ENCODE data around the gene PCGF2. TPM values are rescaled to one million over a fixed set of nuclear protein-coding genes. Genes with fewer than 3 reads are reported as not detected.

The PCGF2 gene
- total and polyA plus RNA-seq, 9 of the 15 experiments (the other 6 are each of a cell fraction or from before 2014, with no cell fraction given): 1.3 to 33.4 (median 7.0) TPM

DNA sequence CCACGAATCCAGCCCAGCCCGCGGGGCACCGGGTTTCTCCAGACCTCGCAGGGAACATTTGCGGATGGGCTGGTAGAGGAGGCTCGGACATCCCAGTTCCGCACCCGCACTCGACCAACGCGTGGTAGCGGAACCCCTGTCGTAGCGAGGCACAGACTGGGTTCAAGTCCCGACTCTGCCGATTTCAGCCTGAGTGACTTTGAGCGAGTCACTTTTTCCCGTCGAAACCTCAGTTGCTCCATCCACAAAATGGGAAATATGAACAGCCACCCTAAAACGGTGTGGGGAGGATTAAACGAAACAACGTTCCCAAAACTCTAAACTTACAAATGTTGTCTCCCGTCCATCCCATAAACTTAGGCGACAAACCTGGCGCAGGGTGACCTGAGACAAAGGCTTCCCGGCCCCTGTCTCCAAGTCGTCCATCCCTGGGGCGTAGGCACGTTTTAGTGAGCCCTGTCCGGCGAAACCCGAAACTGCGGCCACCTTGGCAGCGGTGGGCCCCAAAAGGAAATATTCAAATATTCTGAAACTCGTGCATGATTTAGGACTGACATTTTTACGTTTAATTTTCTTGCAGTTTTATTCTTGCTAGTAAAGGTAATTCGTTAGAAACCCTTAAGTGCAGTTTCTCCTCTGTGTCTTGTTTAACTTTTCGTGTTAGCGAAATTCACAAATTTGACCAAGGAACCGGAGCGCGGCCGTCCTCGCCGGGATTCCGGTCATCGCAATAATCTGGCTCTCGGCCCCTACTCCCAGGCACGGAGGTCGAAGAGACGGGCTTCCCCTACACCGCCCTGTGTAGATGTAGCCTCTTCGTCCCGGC lies 45.0 kb downstream of the PCGF2 start (continued):
- TF ChIP-seq STAT5A (IDR thresholded peaks at IDR 0.05; ENCODE audit: borderline replicate concordance, low read length): no peak
- peak; percentile 49 for TF ChIP-seq CHD4 (IDR thresholded peaks at IDR 0.05; ENCODE audit: insufficient read depth, insufficient replicate concordance, low read depth, low read length, poor library complexity, severe bottlenecking)
- TF ChIP-seq KLF10 (CRISPR knock-in tag; IDR thresholded peaks at IDR 0.05): no peak
- no peak for TF ChIP-seq KDM2B (CRISPR knock-in tag; IDR thresholded peaks at IDR 0.05)
- TF ChIP-seq, protein P1, sequence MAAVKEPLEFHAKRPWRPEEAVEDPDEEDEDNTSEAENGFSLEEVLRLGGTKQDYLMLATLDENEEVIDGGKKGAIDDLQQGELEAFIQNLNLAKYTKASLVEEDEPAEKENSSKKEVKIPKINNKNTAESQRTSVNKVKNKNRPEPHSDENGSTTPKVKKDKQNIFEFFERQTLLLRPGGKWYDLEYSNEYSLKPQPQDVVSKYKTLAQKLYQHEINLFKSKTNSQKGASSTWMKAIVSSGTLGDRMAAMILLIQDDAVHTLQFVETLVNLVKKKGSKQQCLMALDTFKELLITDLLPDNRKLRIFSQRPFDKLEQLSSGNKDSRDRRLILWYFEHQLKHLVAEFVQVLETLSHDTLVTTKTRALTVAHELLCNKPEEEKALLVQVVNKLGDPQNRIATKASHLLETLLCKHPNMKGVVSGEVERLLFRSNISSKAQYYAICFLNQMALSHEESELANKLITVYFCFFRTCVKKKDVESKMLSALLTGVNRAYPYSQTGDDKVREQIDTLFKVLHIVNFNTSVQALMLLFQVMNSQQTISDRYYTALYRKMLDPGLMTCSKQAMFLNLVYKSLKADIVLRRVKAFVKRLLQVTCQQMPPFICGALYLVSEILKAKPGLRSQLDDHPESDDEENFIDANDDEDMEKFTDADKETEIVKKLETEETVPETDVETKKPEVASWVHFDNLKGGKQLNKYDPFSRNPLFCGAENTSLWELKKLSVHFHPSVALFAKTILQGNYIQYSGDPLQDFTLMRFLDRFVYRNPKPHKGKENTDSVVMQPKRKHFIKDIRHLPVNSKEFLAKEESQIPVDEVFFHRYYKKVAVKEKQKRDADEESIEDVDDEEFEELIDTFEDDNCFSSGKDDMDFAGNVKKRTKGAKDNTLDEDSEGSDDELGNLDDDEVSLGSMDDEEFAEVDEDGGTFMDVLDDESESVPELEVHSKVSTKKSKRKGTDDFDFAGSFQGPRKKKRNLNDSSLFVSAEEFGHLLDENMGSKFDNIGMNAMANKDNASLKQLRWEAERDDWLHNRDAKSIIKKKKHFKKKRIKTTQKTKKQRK (IDR thresholded peaks at IDR 0.05; ENCODE audit: borderline replicate concordance, low read depth, low read length): no peak
- TF ChIP-seq ARID3A (IDR thresholded peaks at IDR 0.05; ENCODE audit: borderline replicate concordance, low read depth, low read length): no peak
- no peak for TF ChIP-seq ZNF12 (CRISPR knock-in tag; IDR thresholded peaks at IDR 0.05)
- no peak for TF ChIP-seq ERF (CRISPR knock-in tag; IDR thresholded peaks at IDR 0.05)
- TF ChIP-seq TEAD4 (IDR thresholded peaks at IDR 0.05; ENCODE audit: low read length): 0 out of 2 replicates have a peak, but pooled peaks have one; percentile 5
- TF ChIP-seq TEAD4 (CRISPR knock-in tag; IDR thresholded peaks at IDR 0.05; ENCODE audit: borderline replicate concordance): no peak
- TF ChIP-seq CBX8 (IDR thresholded peaks at IDR 0.05; ENCODE audit: borderline replicate concordance, extremely low read depth, low read depth, low read length, poor library complexity, severe bottlenecking): no peak
- no peak for TF ChIP-seq CSDE1 (IDR thresholded peaks at IDR 0.05)
- TF ChIP-seq CBX1 (IDR thresholded peaks at IDR 0.05; ENCODE audit: low read depth): peak; percentile 60; the same call in 1 of the 2 replicates
- TF ChIP-seq RCOR1 (IDR thresholded peaks at IDR 0.05; ENCODE audit: borderline replicate concordance in 1 of 2, low read depth in 2 of 2, low read length in 2 of 2): 0 out of 4 replicates have a peak, but pooled peaks of 1 of the 2 experiments have one; percentile 26
- no peak; the same call in 1 of the 2 replicates for TF ChIP-seq ZNF197 (CRISPR knock-in tag; IDR thresholded peaks at IDR 0.05; ENCODE audit: low read depth)
- peak; percentile 2; the same call in 1 of the 2 replicates for TF ChIP-seq NFRKB (IDR thresholded peaks at IDR 0.05; ENCODE audit: low read depth)
- no peak for TF ChIP-seq SMAD4 (CRISPR knock-in tag; conservative IDR thresholded peaks at IDR 0.05)
- TF ChIP-seq CHD1 (IDR thresholded peaks at IDR 0.05; ENCODE audit: low read length): peak; percentile 65
- peak; percentile 21 for TF ChIP-seq RBM25 (IDR thresholded peaks at IDR 0.05; ENCODE audit: low read depth, low read length, severe bottlenecking)

All from K562 (cell line).